Prostate gland (tissue), 2 donors: Measurements from ENCODE around the gene GNPDA1. TPM values are rescaled to one million over a fixed set of nuclear protein-coding genes. Genes with fewer than 3 reads are reported as not detected.

Experiments
- DNase-seq: peaks from one replicate; pipeline ENCODE4 v3.0.0-alpha.2; 2019; ENCODE audit warnings: low spot score
- H3K27ac ChIP-seq, 2 donors: fragments of 200-600 bp; sonication (generic); 2 replicates each; pipeline ENCODE4 v1.5.1; 2017 to 2019
- H3K27me3 ChIP-seq: fragments of 200-600 bp; sonication (generic); replicated peaks from 2 replicates; pipeline ENCODE4 v1.5.1; 2019; ENCODE audit not compliant: insufficient read depth
- H3K36me3 ChIP-seq, 2 donors: fragments of 200-600 bp; sonication (generic); 1 replicate in 1 of 2; 2 replicates in 1 of 2; pipeline versions ENCODE4 v1.5.1 to v1.8.1; 2017 to 2019
- H3K4me1 ChIP-seq: fragments of 200-600 bp; sonication (generic); replicated peaks from 2 replicates; pipeline ENCODE4 v1.5.1; 2019
- H3K4me3 ChIP-seq, 2 donors: fragments of 200-600 bp; sonication (generic); 2 replicates each; pipeline ENCODE4 v1.5.1; 2017 to 2019
- H3K9me3 ChIP-seq: fragments of 200-600 bp; sonication (generic); 2 replicates; pipeline ENCODE4 v1.5.1; 2017
- POLR2A ChIP-seq: fragments of 450-650 bp; IDR thresholded peaks from one replicate; pipeline ENCODE4 v1.6.1; 2016; ENCODE audit warnings: antibody characterized with exemption, mild to moderate bottlenecking
- POLR2AphosphoS5 ChIP-seq: sonication (generic); formaldehyde crosslinking; IDR thresholded peaks from one replicate; pipeline ENCODE4 v1.6.1; 2017; ENCODE audit warnings: antibody characterized with exemption
- WGBS: methylation state at CpG from one replicate; pipeline ENCODE4 v1.1.5; 2018; 5-methylcytosine and 5-hydroxymethylcytosine counted together
- intact Hi-C: fragments of 100-400 bp; cut with DNase I; formaldehyde crosslinking; loops from one replicate; pipeline ENCODE4 v1.14.2; 2022
- total RNA-seq, 2 donors: library from RNA; depleted of rRNA; stranded (reverse); fragments of >200 nt; gene quantifications; one replicate each; pipeline ENCODE4 v1.1.0, GENCODE V29; 2016
- TF ChIP-seq, protein P1 (sequence below), 4 experiments: fragments of 200-600 bp in 2 of 4; fragments of 450-650 bp in 2 of 4; sonication (generic) in 2 of 4; IDR thresholded peaks; 1 replicate in 3 of 4; 2 replicates in 1 of 4; pipeline ENCODE4 v1.5.1; 2016 to 2019; ENCODE audit warnings: antibody characterized with exemption in 4 of 4, mild to moderate bottlenecking in 2 of 4, moderate library complexity in 2 of 4

GNPDA1 gene
- total RNA-seq, 2 donors from 2014 or later: 30.0 to 58.5 TPM

DNA sequence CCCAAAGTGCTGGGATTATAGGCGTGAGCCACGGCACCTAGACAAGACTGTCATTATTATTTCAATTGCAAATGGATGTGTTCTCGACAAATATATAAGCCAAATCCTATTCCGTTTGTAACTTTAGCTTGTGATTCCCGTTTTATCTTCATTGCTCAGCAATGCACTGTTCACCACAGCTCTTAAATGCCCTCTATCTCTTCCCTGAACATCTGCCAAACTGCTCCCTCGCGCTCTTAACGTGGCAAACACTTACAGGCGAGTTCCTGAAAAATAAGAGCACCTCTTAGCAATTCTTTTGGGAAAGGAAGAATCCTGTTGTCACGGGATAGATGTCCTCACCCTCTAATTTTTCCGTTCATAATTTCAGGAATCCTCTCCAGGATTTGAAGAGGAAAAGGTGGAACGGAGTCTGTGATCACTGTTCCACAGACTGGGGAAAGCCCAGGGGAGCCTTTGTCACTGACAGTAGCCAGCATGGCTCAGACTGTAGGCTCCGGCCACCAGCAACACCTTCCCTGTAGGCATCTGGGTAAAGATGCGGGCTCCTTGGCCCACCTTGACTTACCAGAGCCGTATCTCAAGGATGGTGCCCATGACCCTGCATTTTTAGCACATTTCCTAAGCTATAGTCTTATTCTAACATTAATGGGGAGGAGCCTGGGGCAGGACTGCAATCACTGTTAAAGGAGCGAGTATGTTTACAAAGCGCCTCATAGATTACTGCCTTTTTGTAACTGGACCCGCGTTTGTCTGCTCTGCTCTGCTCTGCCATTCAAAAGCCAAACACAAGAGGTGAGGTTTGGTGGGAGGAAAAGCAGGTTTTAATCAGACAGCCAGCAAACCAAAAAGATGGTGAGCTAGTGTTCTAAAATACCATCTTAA, 20.2 kb upstream of the GNPDA1 start:
- Histone ChIP-seq H3K27ac (no peak overlapping the region), H3K36me3 (no peaks in the 10 kb centered on the region), H3K27me3 (no peaks in the 10 kb centered on the region), H3K4me1 (no peaks in the 10 kb centered on the region), H3K4me3 (no peak overlapping the region), H3K9me3 (no peaks in the 10 kb centered on the region)
- intact Hi-C loops: no loop called here
- WGBS: 41% methylated on average over 19 of the region's 19 CpGs
- no peak for TF ChIP-seq POLR2AphosphoS5
- no peak for TF ChIP-seq POLR2A
- TF ChIP-seq, protein P1, sequence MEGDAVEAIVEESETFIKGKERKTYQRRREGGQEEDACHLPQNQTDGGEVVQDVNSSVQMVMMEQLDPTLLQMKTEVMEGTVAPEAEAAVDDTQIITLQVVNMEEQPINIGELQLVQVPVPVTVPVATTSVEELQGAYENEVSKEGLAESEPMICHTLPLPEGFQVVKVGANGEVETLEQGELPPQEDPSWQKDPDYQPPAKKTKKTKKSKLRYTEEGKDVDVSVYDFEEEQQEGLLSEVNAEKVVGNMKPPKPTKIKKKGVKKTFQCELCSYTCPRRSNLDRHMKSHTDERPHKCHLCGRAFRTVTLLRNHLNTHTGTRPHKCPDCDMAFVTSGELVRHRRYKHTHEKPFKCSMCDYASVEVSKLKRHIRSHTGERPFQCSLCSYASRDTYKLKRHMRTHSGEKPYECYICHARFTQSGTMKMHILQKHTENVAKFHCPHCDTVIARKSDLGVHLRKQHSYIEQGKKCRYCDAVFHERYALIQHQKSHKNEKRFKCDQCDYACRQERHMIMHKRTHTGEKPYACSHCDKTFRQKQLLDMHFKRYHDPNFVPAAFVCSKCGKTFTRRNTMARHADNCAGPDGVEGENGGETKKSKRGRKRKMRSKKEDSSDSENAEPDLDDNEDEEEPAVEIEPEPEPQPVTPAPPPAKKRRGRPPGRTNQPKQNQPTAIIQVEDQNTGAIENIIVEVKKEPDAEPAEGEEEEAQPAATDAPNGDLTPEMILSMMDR (IDR thresholded peaks at IDR 0.05): no peak
- DNase-seq: no peak

DNA sequence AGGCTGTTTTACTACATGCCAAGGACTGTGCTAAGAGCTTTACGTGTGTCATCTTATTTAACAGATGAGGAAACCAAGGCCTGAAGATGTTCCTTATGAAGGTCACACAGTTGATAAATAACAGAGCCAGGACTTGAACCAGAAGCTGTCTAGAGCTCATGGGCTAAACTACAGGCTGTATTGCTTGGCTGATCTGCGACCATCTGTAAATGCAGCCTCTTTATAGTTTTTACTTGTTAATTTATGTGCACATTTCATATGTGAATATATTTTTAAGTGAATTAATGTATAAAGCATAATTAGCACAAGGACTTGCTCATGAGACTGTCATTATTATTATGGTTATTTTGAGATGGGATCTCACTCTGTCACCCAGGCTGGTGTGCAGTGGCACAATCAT, 19.3 kb upstream of the GNPDA1 start:
- no peak overlapping the region for H3K27ac ChIP-seq
- intact Hi-C loops: no loop called here
- no peaks in the 10 kb centered on the region for H3K36me3 ChIP-seq
- no peaks in the 10 kb centered on the region for H3K4me1 ChIP-seq
- H3K4me3 ChIP-seq: no peak overlapping the region
- TF ChIP-seq POLR2A (no peak), POLR2AphosphoS5 (no peak)
- TF ChIP-seq, protein P1 (IDR thresholded peaks at IDR 0.05): no peak
- no peaks in the 10 kb centered on the region for H3K9me3 ChIP-seq
- WGBS: 88% methylated on average over 2 of the region's 2 CpGs
- H3K27me3 ChIP-seq: no peaks in the 10 kb centered on the region
- DNase-seq: no peak

DNA sequence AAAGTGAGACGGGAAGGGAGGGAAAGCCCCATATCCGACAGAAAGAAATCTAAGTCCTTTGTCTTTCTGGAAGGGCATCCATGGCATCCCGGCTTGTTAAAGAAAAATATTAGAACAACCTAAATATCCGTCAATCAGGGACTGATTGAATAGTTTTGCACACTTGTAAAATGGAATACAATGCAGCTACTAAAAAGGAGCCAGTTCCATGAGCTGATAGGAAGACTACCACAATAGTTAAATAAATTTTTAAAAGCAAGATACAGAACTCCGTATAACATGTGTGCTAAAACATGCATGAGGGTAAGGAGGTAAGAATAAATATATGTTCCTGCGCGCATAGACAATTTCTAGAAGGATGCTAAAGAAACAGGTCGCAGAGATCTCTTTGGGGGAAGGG, 12.8 kb upstream of the GNPDA1 start:
- H3K36me3 ChIP-seq: no peaks in the 10 kb centered on the region
- H3K27ac ChIP-seq: no peak overlapping the region
- H3K4me3 ChIP-seq: no peak overlapping the region
- H3K4me1 ChIP-seq: no peaks in the 10 kb centered on the region
- 66% methylated on average over 8 of the region's 8 CpGs for WGBS
- H3K27me3 ChIP-seq: no peaks in the 10 kb centered on the region
- no peaks in the 10 kb centered on the region for H3K9me3 ChIP-seq
- intact Hi-C loops: no loop called here
- TF ChIP-seq POLR2AphosphoS5 (no peak), POLR2A (no peak)
- TF ChIP-seq, protein P1 (IDR thresholded peaks at IDR 0.05): no peak
- no peak for DNase-seq

DNA sequence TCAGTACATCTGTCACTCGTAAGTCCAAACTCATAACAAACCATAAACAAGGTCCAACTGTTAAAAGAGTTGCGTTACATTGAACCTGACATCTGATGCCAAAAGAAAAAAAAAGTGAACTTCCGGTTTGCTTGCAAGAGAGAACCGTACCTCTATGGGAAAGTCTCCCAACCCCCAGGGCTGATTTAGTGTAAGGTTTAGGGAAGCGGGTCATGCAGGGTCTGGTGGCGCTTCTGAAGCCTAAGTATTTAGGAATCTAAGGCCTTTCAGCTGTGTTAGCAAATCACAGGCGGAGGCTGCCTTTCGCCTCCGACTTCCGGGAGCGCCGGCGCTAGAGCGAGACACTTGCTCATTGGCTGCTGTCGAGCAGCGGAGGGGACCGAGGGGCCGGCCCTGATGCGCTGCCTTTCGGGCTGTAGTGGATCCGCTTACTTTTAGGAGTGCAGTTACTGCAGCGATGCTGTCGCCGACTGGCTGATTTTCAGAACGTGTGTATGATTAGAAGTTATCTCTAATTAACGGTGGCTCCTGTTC, 12.0 kb upstream of the GNPDA1 start:
- no peaks in the 10 kb centered on the region for H3K36me3 ChIP-seq
- H3K4me1 ChIP-seq: no peaks in the 10 kb centered on the region
- H3K4me3 ChIP-seq: peak overlapping the region; percentile 31 to 36
- DNase-seq: peak; percentile 68
- no peaks in the 10 kb centered on the region for H3K27me3 ChIP-seq
- under 1% methylated on average over 26 of the region's 26 CpGs for WGBS
- intact Hi-C loops: no loop called here
- TF ChIP-seq POLR2A (no peak), POLR2AphosphoS5 (peak; percentile 72)
- TF ChIP-seq, protein P1 (IDR thresholded peaks at IDR 0.05): no peak
- no peaks in the 10 kb centered on the region for H3K9me3 ChIP-seq
- peak overlapping the region; percentile 66 to 77 for H3K27ac ChIP-seq
